K562 (cell line): ENCODE results near the gene STEAP1B.

Source experiments
- ASH1L ChIP-seq: fragments of 450-650 bp; IDR thresholded peaks from 2 replicates; pipeline ENCODE4 v1.6.1; 2018; ENCODE audit warnings: borderline replicate concordance, mild to moderate bottlenecking, low read depth; ENCODE audit not compliant: partially characterized antibody
- DDX20 ChIP-seq: fragments of 450-650 bp; IDR thresholded peaks from 2 replicates; pipeline ENCODE4 v1.6.1; 2016; ENCODE audit warnings: missing genetic modification characterization, low read depth, mild to moderate bottlenecking, missing compliant biosample characterization, moderate library complexity
- MBD2 ChIP-seq: sonication (generic); IDR thresholded peaks from 2 replicates; pipeline ENCODE4 v1.6.1; 2016; ENCODE audit warnings: low read depth, borderline replicate concordance
- NCOA4 ChIP-seq: fragments of 450-650 bp; IDR thresholded peaks from 2 replicates; pipeline ENCODE4 v1.6.1; 2018; ENCODE audit warnings: mild to moderate bottlenecking; ENCODE audit not compliant: partially characterized antibody
- NONO ChIP-seq, 2 experiments: fragments of 200-400 bp in 1 of 2; fragments of 450-650 bp in 1 of 2; formaldehyde crosslinking in 1 of 2; IDR thresholded peaks; 2 replicates each; pipeline ENCODE4 v1.6.1; 2017; ENCODE audit warnings: low read depth in 2 of 2, mild to moderate bottlenecking in 2 of 2, moderate library complexity in 2 of 2, low read length in 1 of 2
- SAFB ChIP-seq: fragments of 200-400 bp; formaldehyde crosslinking; IDR thresholded peaks from 2 replicates; pipeline ENCODE4 v1.6.1; 2017; ENCODE audit warnings: low read depth, low read length, borderline replicate concordance
- STAT5B ChIP-seq: fragments of 250-450 bp; sonication (Bioruptor Pico); IDR thresholded peaks from 2 replicates; pipeline ENCODE4 v1.8.0; 2021; ENCODE audit warnings: mild to moderate bottlenecking, inconsistent platforms
- ZNF140 ChIP-seq: fragments of 250-450 bp; sonication (Bioruptor Pico); IDR thresholded peaks from 2 replicates; pipeline ENCODE4 v1.8.0; 2021; ENCODE audit warnings: moderate library complexity, mild to moderate bottlenecking, inconsistent platforms
- TF ChIP-seq, protein P1 (sequence below), 3 experiments: IDR thresholded peaks in 2 of 3; conservative IDR thresholded peaks in 1 of 3; 2 replicates each; pipeline ENCODE4 v1.5.1; 2011 to 2012; ENCODE audit warnings: low read length in 3 of 3, mild to moderate bottlenecking in 3 of 3, control low read depth in 2 of 3, improper control_type of control experiment in 1 of 3, inconsistent platforms in 1 of 3, low read depth in 1 of 3, mixed read lengths in 1 of 3, moderate library complexity in 1 of 3; ENCODE audit not compliant: insufficient read depth in 2 of 3
- TF ChIP-seq, protein P2 (sequence below): IDR thresholded peaks from 2 replicates; pipeline ENCODE4 v1.6.1; 2016; ENCODE audit warnings: missing genetic modification characterization, missing compliant biosample characterization
- TF ChIP-seq, protein P3 (sequence below): sonication (generic); formaldehyde crosslinking; IDR thresholded peaks from 2 replicates; pipeline ENCODE4 v1.8.1; 2023; ENCODE audit warnings: mild to moderate bottlenecking, missing genetic modification reagents

DNA sequence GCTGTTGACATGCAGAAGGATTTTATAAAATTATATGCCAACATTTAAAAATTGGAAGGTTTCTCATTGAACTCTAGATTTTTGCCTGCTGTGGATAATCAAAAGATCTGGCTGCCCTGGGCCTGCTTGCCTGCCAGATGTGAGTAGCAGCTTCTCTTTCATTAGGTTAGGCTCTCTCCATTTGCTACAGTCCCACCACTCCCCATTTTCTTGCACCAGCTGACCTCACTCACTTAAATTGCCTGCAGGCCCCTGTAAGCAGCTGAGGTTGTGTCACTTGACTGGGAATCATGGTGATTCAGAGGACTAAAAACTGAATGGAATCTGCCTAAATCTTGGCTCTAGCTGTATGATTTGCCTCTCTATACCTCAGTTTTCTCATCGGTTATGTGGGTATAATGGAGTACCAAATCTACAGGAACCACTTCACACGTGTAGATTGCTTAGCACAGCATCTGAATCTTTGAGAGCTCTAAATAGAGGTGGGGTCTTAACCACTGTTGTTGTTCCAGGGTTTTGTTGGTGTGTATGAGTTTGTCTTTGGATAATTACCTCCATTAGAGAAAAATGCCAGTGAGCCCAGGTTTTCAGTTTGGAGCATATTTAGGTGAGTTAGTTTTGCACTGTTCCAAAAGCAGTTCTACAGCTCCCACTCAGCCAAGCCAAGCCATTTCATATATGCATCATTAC lies 124.5 kb downstream of the STEAP1B start:
- TF ChIP-seq, protein P1, sequence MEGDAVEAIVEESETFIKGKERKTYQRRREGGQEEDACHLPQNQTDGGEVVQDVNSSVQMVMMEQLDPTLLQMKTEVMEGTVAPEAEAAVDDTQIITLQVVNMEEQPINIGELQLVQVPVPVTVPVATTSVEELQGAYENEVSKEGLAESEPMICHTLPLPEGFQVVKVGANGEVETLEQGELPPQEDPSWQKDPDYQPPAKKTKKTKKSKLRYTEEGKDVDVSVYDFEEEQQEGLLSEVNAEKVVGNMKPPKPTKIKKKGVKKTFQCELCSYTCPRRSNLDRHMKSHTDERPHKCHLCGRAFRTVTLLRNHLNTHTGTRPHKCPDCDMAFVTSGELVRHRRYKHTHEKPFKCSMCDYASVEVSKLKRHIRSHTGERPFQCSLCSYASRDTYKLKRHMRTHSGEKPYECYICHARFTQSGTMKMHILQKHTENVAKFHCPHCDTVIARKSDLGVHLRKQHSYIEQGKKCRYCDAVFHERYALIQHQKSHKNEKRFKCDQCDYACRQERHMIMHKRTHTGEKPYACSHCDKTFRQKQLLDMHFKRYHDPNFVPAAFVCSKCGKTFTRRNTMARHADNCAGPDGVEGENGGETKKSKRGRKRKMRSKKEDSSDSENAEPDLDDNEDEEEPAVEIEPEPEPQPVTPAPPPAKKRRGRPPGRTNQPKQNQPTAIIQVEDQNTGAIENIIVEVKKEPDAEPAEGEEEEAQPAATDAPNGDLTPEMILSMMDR (IDR thresholded peaks at IDR 0.05 in 2 of 3, conservative IDR thresholded peaks at IDR 0.05 in 1 of 3; ENCODE audit: insufficient read depth in 2 of 3, low read depth in 1 of 3, low read length in 3 of 3), result no peak
- TF ChIP-seq, protein P2, sequence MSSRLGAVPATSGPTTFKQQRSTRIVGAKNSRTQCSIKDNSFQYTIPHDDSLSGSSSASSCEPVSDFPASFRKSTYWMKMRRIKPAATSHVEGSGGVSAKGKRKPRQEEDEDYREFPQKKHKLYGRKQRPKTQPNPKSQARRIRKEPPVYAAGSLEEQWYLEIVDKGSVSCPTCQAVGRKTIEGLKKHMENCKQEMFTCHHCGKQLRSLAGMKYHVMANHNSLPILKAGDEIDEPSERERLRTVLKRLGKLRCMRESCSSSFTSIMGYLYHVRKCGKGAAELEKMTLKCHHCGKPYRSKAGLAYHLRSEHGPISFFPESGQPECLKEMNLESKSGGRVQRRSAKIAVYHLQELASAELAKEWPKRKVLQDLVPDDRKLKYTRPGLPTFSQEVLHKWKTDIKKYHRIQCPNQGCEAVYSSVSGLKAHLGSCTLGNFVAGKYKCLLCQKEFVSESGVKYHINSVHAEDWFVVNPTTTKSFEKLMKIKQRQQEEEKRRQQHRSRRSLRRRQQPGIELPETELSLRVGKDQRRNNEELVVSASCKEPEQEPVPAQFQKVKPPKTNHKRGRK (tag), result no peak
- TF ChIP-seq DDX20 (tag), result no peak
- TF ChIP-seq ASH1L, result no peak
- TF ChIP-seq ZNF140 (CRISPR knock-in tag), result no peak
- no peak for TF ChIP-seq SAFB
- no peak for TF ChIP-seq NCOA4
- TF ChIP-seq NONO (IDR thresholded peaks at IDR 0.05; ENCODE audit: low read depth in 2 of 2, low read length in 1 of 2), result no peak
- no peak for TF ChIP-seq STAT5B (CRISPR knock-in tag)
- TF ChIP-seq, protein P3, sequence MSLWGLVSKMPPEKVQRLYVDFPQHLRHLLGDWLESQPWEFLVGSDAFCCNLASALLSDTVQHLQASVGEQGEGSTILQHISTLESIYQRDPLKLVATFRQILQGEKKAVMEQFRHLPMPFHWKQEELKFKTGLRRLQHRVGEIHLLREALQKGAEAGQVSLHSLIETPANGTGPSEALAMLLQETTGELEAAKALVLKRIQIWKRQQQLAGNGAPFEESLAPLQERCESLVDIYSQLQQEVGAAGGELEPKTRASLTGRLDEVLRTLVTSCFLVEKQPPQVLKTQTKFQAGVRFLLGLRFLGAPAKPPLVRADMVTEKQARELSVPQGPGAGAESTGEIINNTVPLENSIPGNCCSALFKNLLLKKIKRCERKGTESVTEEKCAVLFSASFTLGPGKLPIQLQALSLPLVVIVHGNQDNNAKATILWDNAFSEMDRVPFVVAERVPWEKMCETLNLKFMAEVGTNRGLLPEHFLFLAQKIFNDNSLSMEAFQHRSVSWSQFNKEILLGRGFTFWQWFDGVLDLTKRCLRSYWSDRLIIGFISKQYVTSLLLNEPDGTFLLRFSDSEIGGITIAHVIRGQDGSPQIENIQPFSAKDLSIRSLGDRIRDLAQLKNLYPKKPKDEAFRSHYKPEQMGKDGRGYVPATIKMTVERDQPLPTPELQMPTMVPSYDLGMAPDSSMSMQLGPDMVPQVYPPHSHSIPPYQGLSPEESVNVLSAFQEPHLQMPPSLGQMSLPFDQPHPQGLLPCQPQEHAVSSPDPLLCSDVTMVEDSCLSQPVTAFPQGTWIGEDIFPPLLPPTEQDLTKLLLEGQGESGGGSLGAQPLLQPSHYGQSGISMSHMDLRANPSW, result no peak
- no peak for TF ChIP-seq MBD2
